ENCODE measurements around the gene TCN2.

- no peak for TF ChIP-seq REST (IDR thresholded peaks at IDR 0.05; ENCODE audit: insufficient read depth in 1 of 2, low read depth in 2 of 2, low read length in 2 of 2)
- no peak for TF ChIP-seq TAF1 (IDR thresholded peaks at IDR 0.05; ENCODE audit: borderline replicate concordance, insufficient read depth, low read length)
- TF ChIP-seq FOXP2 (optimal IDR thresholded peaks at IDR 0.05; ENCODE audit: borderline replicate concordance, extremely low read depth, extremely low read length, insufficient read depth) = no peak
- TF ChIP-seq POLR2AphosphoS5 (IDR thresholded peaks at IDR 0.05; ENCODE audit: low read depth, low read length) = no peak
Measured at GRCh38 chr22:30573594-30574094, 33.3 kb upstream of the TCN2 start.
